GM19455 (cell line): ENCODE data around the gene RALGPS1.

Source experiments
- ATAC-seq: cut with Tn5 transposase; IDR thresholded peaks from one replicate; pipeline ENCODE4 v1.9.1; 2021; ENCODE audit not compliant: unreplicated experiment

The RALGPS1 gene

DNA sequence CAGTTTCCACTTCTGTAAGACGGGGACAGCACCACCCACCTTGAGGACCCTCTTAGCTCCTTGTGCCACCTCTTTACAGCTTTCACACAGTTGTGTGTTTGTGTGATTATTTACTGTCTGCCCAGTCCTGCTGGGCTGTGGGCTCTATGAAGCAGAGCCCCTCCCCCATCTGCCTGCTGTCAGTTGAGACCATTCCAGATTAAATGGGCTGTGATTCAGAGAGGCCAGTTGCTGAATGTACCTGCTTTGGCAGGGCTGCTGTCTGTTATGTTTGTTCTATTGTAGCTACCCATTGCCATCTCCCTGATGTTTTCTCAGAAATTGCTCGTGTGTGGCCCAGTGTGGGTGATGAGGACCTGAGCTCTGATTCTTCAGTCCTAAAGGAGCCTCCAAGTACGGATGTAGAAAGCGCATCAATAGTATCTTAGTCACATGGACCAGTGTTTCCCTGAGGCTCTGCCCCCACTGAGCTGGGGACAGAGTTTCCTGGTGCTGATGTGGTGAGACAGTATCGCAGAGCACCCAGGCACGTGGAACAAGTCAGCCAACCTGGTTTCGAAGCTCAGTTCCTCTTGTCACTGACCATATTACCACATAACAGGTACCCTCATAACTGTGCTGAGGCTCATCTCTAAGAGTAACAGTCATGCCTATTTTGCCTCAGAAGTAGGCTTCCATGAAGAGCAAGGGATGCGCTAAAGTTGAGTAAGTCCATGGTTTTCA, 204.2 kb downstream of the RALGPS1 start:
- ATAC-seq: no peak

DNA sequence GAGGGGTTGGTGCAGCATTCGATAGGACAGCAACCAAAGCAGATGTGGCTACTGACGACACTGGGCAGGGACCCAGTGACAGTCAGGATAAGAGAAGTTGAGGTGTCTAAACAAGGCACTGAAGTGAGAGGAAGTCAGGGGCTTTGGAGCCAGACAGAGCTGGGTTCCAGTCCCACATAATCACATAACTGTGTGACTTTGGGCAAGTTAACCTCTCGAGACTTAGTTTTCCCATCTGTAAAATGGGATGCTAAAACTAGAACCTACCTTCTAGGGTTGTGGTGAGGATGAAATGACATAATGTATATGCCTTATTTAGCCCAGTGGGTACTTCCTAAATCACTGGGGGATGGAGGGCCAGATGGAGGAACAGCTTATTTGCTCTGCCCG, 204.7 kb downstream of the RALGPS1 start:
- no peak for ATAC-seq

DNA sequence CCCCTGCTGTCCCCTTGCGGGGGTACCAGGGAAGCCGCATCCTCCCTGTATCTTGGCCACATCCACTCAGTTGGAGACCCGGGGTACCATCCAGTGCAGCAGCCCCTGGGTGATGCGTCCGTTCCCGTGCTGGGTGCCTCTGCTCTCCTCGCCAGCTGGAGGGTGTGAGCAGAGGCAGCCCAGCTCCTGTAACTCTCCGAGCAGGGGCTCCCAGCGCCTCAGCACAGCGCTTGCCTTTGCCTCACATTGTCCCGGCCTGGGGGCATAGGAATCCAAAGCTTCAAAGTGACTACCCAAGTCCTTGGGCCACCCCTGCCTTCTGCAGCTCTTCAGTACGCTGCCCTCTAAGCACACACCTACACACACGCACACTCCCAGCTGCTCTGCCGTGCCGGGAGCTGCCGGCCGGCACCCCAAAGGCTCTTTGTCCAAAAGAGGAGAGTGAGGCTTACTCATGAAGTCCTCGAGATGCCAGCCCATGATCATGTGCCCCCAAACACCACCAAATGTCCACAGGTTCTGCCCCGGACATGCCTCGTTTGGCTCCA, 207.1 kb downstream of the RALGPS1 start:
- no peak for ATAC-seq

DNA sequence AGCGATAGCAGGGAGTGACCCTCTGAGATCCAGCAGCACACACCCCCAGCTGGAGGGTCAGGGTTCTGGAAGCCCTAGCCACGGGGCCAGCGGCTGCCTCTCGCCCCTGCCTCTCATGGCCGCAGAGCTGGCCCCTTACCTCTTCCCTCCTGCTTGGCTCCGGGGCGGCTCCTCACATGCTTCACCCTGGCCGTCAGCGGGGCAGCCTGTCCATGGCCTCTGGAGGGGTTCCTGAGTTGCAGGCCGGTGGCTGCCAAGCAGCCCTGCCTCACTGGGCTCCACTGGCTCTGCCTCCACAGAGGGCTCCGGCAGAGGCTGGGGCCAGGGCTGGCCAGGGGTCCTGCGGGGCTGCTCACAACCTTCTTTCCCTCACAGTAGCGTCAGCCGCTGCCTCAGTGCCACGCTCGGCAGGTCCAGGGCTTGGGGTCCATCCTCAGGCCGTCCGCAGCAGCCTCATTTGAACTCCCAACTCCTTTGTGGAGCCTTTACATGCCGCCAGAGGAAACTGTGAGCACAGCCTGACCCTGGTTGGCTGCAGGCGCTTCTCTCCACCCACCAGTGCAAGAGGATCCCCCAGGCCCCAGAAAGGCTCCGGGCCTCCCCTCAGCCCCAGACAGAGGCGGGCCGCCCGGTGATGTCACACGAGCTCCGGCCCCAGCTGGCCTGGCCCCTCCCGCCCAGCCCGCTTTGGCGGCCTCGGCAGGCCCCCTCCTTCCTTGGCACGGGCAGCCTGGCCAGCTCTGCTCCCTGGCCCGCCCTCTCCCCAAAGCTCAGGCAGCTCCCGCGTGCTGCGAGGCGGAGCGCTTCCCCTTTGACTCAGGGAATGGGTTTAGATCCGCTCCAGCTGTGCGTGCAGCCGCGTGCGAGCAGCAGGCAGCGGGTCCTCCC, 207.8 kb downstream of the RALGPS1 start, which contains the start of gene ANGPTL2:
ANGPTL2 (minus strand) TSS at position 460 of the 888 bp plus-strand sequence. CDS start 13,904 bp downstream, outside the sequence.
- no peak for ATAC-seq

DNA sequence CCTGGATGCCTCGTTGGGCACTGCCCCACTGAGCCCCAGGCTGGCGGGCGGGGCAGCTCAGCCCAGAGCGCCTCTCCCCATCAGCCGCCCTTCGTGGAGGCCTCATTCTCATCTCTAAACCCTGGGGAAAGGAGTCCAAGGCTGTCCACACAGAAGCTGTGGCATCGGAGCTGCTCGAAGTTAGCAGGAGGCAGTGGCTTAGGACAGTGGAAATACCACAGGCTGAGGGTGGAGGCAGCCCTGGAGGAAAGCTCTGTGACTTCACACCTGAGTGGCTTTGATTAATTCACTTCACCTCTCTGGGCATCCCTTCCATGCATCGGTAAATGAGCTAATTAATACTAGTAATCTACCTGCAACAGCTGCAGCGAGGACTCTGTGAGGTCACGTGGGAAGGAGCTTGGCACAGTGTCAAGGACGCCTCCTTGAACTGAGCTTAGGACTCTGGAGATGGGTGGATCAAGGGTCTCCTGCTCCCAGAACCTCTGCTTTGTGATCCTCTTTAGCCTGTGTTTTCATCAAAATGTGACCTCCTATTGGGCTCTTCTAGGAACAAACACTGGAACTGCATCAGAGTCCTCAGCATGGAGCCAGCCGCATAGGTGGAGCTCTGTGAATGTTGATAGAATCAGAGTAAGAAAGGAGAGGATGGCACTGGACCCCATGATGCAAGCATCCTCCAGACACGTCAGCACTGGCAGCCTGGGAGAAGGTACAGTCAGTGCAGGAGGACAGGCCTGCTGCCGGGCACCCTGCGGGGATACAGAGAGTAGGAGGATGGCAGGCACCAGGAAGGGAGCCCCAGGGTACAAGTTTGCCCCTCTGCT, 208.7 kb downstream of the RALGPS1 start:
- ATAC-seq: no peak

DNA sequence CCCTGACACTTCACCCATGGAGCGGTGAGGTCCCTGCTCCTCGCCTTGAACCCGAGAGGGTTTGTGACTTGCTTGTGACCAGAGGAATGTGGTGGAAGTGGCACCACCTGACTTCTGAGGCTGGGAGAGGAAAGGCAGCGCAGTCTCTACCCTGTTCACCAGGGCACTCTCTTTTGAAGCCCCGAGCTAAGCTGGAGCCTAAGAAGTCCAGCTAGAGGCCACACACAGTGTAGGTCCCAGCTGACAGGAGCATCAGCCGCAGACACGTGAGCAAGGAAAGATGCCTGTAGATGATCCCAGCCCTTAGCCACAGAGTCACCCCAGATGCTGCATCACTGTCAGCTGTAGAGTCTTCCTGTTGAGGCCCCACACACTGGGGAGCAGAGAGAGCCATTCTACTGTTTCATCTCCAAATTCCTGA, 209.5 kb downstream of the RALGPS1 start:
- ATAC-seq: no peak

DNA sequence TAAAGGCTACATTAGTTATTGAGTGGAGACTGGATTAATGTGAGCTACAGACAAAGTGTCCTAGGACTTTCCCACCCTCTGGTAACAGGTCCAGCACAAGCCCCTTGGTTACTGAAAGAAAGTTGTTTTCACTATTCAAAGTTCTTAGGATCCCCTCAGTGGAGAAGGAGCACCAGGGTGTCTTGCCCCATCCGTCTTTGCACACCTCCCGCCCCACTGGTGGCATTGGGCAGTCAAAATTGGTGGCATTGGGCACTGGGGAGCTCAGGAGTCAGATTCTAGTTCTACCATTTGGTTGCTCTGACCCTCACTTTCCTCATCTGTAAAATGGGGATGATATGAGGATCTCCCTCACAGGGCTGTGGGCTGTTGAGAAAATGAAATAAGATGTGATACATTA, 210.2 kb downstream of the RALGPS1 start:
- no peak for ATAC-seq

DNA sequence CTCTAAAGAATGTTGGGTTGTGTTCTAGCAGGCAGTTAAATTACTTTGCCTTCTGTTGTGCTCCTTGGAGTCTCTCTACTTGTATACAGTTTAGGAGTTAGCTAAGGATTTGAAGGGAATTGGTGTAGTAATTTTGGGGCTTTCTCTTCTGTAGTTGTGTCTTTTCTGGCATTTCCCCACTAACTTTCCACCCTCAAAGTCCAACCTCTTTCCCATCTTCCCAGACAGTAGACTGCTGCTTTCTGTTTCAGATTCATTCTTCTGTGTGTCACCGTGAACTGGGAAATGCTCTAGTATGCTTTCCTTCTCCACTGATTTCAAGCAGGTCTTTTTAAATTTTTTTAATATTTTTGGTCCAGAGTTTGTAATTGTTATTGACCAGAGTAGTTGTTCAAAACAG, 212.4 kb downstream of the RALGPS1 start:
- ATAC-seq: no peak

DNA sequence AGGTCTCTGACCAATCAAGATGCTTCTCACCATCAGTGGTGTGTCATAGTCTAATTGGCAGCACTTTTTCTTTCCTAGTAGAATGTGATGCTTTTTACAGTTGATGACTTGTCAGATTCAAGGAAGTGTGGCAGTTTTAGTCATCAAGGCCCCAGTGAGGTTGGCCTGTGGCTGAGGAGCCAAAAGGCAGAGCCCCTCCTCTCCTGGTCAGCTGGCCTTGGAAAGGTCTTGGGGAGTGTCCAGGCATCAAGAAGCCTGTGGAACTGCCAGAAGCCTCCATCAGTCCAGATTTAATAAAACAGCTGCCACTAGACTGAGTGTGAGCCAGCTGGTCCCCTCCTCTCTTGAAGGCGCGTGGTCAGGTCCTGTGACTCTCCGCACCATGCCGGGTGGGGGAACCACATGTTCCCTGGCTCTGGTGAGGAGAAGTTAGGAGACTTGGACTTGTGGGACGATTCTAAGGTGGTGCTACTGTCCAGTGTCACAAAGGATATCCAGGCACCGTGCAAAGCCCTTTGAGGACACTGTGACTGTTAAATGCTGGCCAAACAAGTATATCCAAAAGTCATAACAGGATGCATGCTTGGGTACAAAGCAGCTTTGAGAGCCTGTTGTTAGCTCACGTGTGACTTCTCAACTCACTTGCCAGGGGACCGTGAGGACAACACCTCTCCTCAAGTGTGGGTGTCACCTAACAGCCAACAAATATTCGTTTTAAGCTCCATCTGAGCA, 213.9 kb downstream of the RALGPS1 start:
- no peak for ATAC-seq

DNA sequence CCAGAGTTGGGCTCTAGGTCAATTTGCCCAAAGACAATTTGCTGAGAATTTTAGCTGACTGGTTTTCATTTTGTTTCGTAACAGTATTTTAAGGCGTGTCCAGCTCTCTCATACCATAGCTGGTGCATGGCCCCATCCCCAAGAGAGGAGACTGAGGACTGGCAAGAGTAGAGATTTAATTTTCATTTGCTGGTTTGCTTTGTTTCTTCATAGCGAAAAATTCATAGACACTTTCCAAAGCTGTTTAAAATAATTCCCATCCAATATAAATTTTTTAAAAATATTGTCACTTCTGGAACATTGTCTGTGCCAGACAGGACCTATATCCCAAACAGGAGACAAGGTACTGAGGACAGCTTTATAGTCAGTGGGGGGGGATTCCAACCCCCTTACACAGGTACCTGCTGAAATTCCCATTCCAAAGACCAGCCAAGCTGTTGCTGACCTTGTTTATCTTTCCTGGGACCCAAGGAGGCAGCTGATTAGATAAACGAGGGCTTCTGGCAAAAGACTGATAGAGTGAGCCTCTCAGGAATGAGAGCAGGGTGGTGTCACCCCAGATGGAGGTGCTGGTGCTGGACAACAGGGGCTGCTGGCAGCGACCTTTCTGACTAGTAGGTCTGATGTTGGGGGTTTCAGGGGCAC, 214.6 kb downstream of the RALGPS1 start:
- no peak for ATAC-seq

DNA sequence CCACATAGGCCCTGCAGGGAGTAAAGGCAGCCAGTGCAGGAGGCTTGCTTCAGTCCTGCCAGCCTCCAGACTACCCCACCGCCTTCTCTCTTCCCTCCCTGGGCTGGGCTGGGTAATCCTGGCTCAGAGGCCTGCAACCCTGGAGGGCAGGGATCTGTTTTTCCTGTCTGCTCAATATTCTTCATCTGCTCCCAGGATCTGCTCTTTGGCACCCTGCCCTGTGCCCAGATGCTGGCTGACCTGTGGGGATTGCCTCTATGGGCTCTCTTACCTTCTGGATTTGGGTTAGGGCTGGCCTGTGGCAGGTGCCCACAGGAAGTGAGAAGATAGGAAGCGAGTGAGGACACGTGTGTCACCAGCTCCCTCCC, 215.1 kb downstream of the RALGPS1 start:
- ATAC-seq: no peak

DNA sequence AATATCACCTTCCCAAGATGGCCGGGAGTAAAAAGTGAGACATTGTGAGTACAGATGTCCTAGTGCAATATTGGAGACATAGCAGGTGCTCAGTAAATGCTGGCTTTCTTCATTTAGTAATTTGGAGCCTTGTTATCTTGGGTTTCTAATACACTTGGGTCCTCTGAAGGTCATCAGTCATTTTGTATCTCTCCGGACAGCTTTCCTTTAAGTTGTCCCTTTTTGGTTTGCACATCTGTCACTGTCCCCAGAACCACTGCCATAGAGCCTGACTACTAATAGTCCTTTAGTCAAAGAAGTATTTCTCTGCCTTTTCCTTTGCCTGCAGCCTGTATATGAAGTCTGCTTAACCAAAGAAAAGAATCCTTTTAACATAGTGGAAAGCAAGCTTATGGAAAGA, 215.7 kb downstream of the RALGPS1 start:
- no peak for ATAC-seq

DNA sequence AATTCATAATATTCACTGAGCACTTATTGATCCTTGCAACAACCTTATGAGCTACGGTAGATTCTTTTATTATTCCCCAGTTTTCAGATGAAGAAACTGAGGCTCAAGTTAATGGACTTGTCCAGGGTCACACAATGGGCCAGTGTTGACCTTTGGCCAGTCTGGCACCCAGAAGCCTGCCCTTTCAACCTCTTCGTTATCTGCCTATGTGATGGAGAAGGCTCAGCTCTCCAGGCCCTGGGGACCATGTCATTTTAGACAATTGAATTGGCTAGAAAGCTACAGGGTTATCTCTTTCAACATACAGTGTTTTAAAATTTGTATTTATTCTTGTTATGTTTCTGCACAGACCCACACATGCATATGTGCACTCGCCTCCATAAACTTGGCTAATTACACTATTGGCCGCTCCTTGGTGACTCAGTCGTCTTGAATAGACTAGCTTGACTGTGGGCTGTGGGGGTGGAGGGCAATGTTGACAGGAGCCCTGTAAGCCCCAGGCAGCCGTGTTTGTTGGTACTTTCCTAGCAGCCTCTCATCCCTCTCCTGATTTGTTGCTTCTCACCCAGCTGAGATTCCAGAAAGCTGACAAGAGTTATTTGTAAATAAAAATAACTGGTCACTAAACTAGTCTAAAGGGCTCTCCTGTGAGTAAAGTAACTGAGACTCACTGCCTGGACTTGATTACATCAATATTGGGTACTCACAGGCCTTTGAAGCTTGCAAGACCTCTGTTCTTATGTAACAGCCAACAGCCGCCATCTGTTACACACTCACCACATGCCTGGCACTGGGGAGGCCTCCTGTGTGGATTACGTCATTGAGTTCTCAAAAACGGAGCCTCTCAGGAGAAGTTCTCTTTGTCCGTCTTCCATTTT, 216.3 kb downstream of the RALGPS1 start:
- no peak for ATAC-seq

DNA sequence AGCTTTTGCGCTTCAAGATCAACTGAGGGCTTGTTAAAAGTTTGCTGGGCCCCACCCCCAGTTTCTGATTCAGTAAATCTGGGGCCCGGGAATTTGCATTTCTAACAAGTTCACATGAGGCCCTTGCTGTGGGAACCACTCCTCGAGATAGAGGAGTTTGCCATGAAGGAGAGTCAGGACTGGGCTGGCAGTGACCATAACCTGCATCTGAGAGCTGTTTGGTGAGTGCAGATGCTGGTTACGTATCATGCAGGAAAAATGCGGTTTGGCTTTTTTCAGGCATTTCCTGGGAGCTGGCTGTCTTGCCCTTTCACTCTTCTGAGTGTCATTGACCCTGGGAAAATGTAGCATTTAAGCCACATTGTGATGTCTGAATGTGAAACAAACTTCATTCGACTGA, 217.3 kb downstream of the RALGPS1 start:
- ATAC-seq: no peak

DNA sequence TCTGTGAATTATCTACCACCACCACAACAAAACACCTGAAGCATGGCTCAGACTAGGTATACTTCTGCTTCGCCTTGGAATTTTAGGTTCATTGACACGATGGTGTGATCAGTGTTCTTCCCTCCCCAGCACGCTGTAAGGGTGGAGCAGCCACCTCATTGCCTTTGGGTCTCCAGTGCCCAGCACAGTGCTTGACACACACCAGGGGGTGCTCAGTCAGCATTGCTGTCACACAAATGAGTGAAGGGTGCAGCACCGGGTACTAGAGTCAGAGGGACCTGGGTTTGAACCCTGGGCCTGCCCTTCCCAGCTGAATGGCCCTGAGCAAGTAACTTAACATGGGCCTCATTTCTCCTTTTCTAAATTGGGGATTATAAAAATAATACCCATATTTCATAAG, 217.8 kb downstream of the RALGPS1 start:
- no peak for ATAC-seq

DNA sequence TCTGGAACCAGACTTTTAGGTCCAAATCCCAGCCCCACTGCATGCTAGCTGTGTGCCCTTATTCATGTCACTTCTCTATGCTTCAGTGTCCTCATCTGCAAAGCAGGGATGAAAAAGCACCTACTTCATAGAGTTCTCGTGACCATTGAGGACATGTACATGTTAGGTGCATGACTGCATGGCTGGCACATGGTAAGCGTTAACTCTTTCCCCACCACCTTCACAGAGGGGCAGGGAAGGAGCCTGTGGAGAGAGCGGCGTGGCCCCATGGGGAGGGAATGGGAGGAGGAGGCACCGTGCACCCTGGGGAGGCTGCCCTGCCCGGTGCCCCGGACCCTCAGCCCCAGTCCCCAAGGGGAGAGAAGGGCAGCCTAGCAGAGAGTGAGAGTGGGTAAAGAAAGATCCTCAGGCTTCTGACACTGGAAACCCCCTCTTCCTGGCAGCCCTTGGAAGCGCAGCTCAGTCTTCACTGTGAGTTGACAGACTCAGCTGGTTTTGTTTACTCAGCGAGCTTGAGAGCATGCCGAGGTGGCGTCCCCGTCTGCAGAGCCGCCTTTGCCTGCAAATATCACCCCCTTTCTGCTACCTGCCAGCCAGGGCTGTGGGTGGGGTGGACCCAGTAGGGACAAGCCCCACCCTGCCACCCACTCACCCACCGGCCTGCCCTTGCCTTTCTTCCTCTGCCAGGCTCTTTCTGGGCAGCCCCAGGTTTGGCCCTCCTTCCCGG, 218.5 kb downstream of the RALGPS1 start:
- no peak for ATAC-seq

DNA sequence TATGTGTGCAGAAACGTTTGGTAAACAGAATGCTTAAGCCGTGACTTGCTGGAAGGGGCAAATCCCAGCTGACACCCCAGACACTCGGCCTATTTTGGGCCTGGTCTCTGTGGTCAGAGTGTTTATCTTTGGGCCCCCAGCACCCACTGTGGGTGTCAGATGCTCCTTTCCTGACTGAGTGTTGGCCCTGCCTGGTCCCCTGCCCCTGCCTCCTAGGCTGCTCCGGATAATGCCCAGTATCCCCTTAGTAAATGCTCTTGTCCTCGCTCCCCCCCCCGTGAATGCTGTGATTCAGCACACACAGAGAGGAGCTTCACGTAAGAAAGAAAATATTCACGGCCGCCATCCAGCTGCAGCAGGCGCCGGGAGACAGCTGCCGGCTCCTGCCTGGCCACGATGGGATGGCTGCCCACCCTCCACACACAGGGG, 219.2 kb downstream of the RALGPS1 start:
- ATAC-seq: no peak

DNA sequence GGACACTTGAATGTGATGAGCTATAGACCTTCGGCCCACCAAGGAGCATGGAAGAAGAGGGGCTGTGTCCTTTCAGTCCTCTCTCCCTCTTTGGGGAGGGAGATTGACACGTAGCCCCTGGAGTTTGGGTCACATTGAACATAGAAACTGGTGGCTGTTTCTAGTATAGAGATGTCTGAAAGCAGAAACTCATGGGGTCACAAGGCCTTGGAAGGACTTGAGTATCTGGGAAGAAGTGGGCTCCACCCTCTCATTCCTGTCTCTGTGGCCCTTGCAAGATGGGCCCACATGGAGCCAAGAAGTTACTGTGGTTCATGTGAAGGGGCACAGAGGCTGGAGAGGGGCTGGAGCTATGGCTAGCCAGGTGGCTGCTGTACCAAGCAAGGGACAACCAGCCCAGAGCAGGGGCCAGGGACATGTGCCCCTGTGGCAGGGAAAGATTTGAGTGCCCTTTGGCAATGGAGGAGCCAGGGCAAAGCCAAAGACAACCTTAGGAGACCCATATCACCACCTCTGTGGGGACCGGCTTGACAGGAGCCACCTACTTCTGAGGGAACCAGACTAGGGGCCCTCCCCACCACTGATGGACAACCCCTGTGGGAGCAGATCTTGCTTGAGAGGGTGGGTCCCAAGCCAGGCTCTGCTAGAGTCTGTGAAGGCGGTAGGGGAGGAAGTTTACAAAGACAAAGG, 220.6 kb downstream of the RALGPS1 start:
- ATAC-seq: no peak
